ENCODE measurements around the gene MREG. TPM values are rescaled to one million over a fixed set of nuclear protein-coding genes. Genes with fewer than 3 reads are reported as not detected.

Gene MREG
- total and polyA plus RNA-seq, 9 of the 15 experiments (the other 6 are each of a cell fraction or from before 2014, with no cell fraction given): 0.77 to 3.8 (median 2.3) TPM

- TF ChIP-seq, protein P1, sequence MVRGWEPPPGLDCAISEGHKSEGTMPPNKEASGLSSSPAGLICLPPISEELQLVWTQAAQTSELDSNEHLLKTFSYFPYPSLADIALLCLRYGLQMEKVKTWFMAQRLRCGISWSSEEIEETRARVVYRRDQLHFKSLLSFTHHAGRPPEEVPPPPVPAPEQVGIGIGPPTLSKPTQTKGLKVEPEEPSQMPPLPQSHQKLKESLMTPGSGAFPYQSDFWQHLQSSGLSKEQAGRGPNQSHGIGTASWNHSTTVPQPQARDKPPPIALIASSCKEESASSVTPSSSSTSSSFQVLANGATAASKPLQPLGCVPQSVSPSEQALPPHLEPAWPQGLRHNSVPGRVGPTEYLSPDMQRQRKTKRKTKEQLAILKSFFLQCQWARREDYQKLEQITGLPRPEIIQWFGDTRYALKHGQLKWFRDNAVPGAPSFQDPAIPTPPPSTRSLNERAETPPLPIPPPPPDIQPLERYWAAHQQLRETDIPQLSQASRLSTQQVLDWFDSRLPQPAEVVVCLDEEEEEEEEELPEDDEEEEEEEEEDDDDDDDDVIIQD (CRISPR knock-in tag; IDR thresholded peaks at IDR 0.05): no peak
- TF ChIP-seq TRIM24 (IDR thresholded peaks at IDR 0.05): no peak
- TF ChIP-seq DACH1 (IDR thresholded peaks at IDR 0.05; ENCODE audit: partially characterized antibody): no peak
- TF ChIP-seq ELF4 (CRISPR knock-in tag; IDR thresholded peaks at IDR 0.05): no peak
- no peak for TF ChIP-seq ZNF668 (CRISPR knock-in tag; IDR thresholded peaks at IDR 0.05)
- no peak for TF ChIP-seq SRSF7 (optimal IDR thresholded peaks at IDR 0.05; ENCODE audit: low read depth, low read length)
- no peak for TF ChIP-seq ZNF76 (CRISPR knock-in tag; IDR thresholded peaks at IDR 0.05; ENCODE audit: borderline replicate concordance)
- peak; percentile 43 to 67 for TF ChIP-seq RAD21 (CRISPR knock-in tag; conservative IDR thresholded peaks at IDR 0.05 in 1 of 2, IDR thresholded peaks at IDR 0.05 in 1 of 2)
- TF ChIP-seq SIN3B (IDR thresholded peaks at IDR 0.05; ENCODE audit: low read depth): no peak
- no peak for TF ChIP-seq NR1H2 (CRISPR knock-in tag; IDR thresholded peaks at IDR 0.05)
- no peak for TF ChIP-seq ZSCAN32 (CRISPR knock-in tag; IDR thresholded peaks at IDR 0.05)
- TF ChIP-seq ETV1 (tag; conservative IDR thresholded peaks at IDR 0.05; ENCODE audit: low read depth): no peak
- TF ChIP-seq, protein P2, sequence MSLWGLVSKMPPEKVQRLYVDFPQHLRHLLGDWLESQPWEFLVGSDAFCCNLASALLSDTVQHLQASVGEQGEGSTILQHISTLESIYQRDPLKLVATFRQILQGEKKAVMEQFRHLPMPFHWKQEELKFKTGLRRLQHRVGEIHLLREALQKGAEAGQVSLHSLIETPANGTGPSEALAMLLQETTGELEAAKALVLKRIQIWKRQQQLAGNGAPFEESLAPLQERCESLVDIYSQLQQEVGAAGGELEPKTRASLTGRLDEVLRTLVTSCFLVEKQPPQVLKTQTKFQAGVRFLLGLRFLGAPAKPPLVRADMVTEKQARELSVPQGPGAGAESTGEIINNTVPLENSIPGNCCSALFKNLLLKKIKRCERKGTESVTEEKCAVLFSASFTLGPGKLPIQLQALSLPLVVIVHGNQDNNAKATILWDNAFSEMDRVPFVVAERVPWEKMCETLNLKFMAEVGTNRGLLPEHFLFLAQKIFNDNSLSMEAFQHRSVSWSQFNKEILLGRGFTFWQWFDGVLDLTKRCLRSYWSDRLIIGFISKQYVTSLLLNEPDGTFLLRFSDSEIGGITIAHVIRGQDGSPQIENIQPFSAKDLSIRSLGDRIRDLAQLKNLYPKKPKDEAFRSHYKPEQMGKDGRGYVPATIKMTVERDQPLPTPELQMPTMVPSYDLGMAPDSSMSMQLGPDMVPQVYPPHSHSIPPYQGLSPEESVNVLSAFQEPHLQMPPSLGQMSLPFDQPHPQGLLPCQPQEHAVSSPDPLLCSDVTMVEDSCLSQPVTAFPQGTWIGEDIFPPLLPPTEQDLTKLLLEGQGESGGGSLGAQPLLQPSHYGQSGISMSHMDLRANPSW (CRISPR knock-in tag; IDR thresholded peaks at IDR 0.05): no peak
- no peak for TF ChIP-seq STAT5B (CRISPR knock-in tag; IDR thresholded peaks at IDR 0.05)
- no peak for TF ChIP-seq E2F1 (CRISPR knock-in tag; IDR thresholded peaks at IDR 0.05)
- TF ChIP-seq BHLHE40 (IDR thresholded peaks at IDR 0.05; ENCODE audit: low read length): no peak
- TF ChIP-seq, protein P3, sequence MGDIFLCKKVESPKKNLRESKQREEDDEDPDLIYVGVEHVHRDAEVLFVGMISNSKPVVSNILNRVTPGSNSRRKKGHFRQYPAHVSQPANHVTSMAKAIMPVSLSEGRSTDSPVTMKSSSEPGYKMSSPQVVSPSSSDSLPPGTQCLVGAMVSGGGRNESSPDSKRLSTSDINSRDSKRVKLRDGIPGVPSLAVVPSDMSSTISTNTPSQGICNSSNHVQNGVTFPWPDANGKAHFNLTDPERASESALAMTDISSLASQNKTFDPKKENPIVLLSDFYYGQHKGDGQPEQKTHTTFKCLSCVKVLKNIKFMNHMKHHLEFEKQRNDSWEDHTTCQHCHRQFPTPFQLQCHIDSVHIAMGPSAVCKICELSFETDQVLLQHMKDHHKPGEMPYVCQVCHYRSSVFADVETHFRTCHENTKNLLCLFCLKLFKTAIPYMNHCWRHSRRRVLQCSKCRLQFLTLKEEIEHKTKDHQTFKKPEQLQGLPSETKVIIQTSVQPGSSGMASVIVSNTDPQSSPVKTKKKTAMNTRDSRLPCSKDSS (IDR thresholded peaks at IDR 0.05; ENCODE audit: low read depth, partially characterized antibody): no peak
- no peak for TF ChIP-seq RFX1 (IDR thresholded peaks at IDR 0.05)
- no peak for TF ChIP-seq POLR3A (IDR thresholded peaks at IDR 0.05; ENCODE audit: borderline replicate concordance, extremely low read depth, insufficient read depth, insufficient read length)
- TF ChIP-seq ZNF239 (CRISPR knock-in tag; IDR thresholded peaks at IDR 0.05): no peak
- no peak for TF ChIP-seq CEBPB (tag; IDR thresholded peaks at IDR 0.05)
- TF ChIP-seq HIVEP1 (CRISPR knock-in tag; IDR thresholded peaks at IDR 0.05): no peak
- TF ChIP-seq ZNF274 (IDR thresholded peaks at IDR 0.05; ENCODE audit: borderline replicate concordance, low read depth, low read length): no peak
These were observed 9.8 kb upstream of the MREG start (continued) for GRCh38 chr2:216023055-216023648.

All from K562 (cell line).